ENCODE measurements around the gene OCRL.

The OCRL gene

GRCh38 chrX:129638917-129639316 is 98.9 kb downstream of the OCRL start:
- DNase-seq = no peak

DNA sequence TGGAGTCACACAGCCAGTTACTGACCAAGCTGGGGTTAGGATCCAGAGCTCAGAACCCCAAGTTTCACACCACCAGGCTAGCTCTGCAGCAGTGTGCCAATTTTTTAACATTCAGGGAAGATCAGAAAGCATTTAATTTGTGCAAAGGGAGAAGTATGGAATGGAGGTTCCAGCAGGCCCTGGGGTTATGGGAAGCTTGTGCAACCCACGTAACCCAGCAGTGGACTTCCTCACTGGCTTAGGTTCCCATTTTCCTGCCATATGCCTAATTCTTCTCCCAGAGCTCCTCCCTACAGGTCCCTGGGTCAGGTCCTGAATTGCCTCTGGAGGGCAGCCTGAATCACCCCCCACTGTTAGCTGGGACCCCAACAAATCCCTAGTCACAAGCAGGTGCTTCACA is 100.7 kb downstream of the OCRL start:
- DNase-seq = no peak

DNA sequence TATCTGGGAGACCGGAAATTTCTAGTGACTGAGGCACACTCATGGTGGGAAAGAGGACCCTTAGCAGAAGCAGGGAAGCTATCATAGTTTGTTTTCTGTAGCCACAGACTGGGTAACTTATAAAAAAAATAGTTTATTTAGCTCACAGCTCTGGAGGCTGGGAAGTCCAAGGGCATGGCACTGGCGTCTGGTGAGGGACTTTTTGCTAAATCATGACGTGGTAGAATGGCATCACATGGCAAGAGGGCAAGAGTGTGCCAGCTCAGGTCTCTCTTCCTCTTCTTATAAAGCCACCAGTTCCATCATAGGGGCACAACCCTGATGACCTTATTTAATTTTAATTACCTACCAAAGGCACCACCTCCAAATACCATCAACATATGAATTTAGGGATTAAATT is 101.4 kb downstream of the OCRL start:
- DNase-seq = no peak

GRCh38 chrX:129641941-129642340 is 101.9 kb downstream of the OCRL start:
- DNase-seq = no peak

Measured in NCI-H1105 treated with DMSO at 0.1 percent for 48 hours (cell line).